NCI-H1048 (cell line): ENCODE data around the gene SH3GLB2.
"Not testable (repeated sequence)": the region's sequence is repeated elsewhere in the genome, so short reads cannot be mapped to it uniquely, and the experiment has no call there.

Source experiments
- DNase-seq: peaks from one replicate; lab custom pipeline; 2025; lab: John Stamatoyannopoulos, UW

SH3GLB2 gene

GRCh38 chr9:128998462-128998861 lies 29.7 kb downstream of the SH3GLB2 start:
- no peak for DNase-seq

- no peak for DNase-seq
Measured at GRCh38 chr9:128995791-128996190, 32.3 kb downstream of the SH3GLB2 start.

GRCh38 chr9:128992995-128993394 lies 35.1 kb downstream of the SH3GLB2 start:
- DNase-seq = no peak

- DNase-seq = no peak
Measured at GRCh38 chr9:128987805-128988204, 40.3 kb downstream of the SH3GLB2 start.

- DNase-seq = no peak
Measured at GRCh38 chr9:128986671-128987070, 41.5 kb downstream of the SH3GLB2 start.

GRCh38 chr9:128983536-128983935 lies 44.6 kb downstream of the SH3GLB2 start:
- DNase-seq = no peak

- DNase-seq = no peak
Measured at GRCh38 chr9:128979111-128979510, 49.0 kb downstream of the SH3GLB2 start.

- DNase-seq = no peak
Measured at GRCh38 chr9:128972956-128973355, 55.2 kb downstream of the SH3GLB2 start.

GRCh38 chr9:128969491-128969890 lies 58.6 kb downstream of the SH3GLB2 start:
- no peak for DNase-seq

GRCh38 chr9:128961403-128961802 lies 66.7 kb downstream of the SH3GLB2 start:
- not testable (repeated sequence) for DNase-seq
